GM19463 (cell line): ENCODE data around the gene GGA3.

Experiments used
- ATAC-seq: cut with Tn5 transposase; IDR thresholded peaks from one replicate; pipeline ENCODE4 v1.9.1; 2021; ENCODE audit warnings: mild to moderate bottlenecking, moderate library complexity; ENCODE audit not compliant: unreplicated experiment

Gene GGA3

GRCh38 chr17:75250009-75250471 lies 11.4 kb downstream of the GGA3 start:
- peak; percentile 87 for ATAC-seq

- no peak for ATAC-seq
These were observed 11.8 kb downstream of the GGA3 start for GRCh38 chr17:75249564-75249963.

- no peak for ATAC-seq
These were observed 15.0 kb downstream of the GGA3 start for GRCh38 chr17:75246404-75246803.

GRCh38 chr17:75245011-75245410 lies 16.4 kb downstream of the GGA3 start:
- ATAC-seq: no peak

GRCh38 chr17:75244133-75244866 lies 17.1 kb downstream of the GGA3 start:
- ATAC-seq: no peak

- no peak for ATAC-seq
These were observed 18.9 kb downstream of the GGA3 start for GRCh38 chr17:75242461-75243042.

GRCh38 chr17:75241996-75242460 lies 19.4 kb downstream of the GGA3 start:
- ATAC-seq: no peak

- no peak for ATAC-seq
These were observed 19.9 kb downstream of the GGA3 start for GRCh38 chr17:75241502-75241901.

DNA sequence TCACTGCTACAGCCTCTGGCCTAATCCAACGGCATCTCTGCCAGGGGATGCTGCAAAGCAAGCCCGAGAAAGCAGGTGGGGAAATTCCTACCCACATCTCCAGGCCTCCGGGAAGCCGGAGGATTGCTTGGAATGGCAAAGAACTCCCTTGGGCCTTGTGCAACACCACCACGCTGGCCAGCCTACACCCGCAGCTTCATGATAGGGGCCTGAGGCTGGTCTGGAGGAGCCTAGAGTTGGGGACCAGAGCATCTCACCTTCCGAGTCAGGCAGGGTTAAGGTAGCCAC lies 20.3 kb downstream of the GGA3 start:
- ATAC-seq: no peak

GRCh38 chr17:75240394-75241142 lies 20.8 kb downstream of the GGA3 start:
- no peak for ATAC-seq

GRCh38 chr17:75239778-75240393 lies 21.5 kb downstream of the GGA3 start:
- ATAC-seq: no peak

- no peak for ATAC-seq
These were observed 22.2 kb downstream of the GGA3 start for GRCh38 chr17:75239214-75239613.

GRCh38 chr17:75238684-75239191 lies 22.7 kb downstream of the GGA3 start:
- ATAC-seq: no peak

DNA sequence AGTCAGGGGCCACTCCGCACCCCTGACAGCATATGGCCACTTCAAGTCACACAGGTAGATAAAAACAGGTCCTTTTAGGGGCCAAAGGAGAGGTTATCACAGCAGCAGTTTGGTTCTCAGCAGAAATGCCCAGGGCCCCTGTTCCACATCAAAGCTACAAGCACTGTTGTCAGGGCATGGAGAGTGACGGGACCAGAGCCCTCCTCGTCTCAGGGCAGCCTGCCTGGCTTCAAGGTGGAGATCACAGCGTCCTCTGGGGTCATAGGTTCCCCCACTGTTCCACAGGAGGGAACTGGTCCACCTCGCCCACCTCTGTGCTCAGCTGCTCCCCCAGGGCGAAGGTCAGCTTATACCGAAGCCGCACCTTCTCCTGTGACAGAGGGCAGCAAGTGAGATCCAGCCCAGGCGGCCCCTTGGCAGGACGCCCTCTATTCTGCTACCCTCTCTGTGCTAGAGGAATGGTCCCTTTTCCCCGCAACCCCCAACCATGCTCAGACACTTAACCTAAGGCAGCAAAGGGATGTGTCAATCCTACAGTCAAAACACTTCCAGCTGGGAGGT lies 23.3 kb downstream of the GGA3 start:
- ATAC-seq: no peak

- ATAC-seq: no peak
These were observed 24.0 kb downstream of the GGA3 start for GRCh38 chr17:75237100-75238014.

DNA sequence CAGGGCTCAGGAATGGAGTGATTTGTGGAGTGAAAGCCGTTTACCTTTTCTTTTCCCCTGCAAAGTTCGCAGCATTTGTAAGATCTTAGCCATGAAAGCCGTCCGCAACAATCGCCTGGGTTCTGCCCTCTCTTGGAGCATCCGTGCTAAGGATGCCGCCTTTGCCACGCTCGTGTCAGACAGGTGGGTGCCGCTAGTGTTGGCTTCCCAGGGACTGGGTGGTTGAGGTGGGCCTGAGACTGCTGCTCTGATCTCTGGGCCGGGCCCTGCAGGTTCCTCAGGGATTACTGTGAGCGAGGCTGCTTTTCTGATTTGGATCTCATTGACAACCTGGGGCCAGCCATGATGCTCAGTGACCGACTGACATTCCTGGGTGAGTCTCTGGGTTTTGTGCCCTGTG lies 28.6 kb downstream of the GGA3 start:
- ATAC-seq: no peak

DNA sequence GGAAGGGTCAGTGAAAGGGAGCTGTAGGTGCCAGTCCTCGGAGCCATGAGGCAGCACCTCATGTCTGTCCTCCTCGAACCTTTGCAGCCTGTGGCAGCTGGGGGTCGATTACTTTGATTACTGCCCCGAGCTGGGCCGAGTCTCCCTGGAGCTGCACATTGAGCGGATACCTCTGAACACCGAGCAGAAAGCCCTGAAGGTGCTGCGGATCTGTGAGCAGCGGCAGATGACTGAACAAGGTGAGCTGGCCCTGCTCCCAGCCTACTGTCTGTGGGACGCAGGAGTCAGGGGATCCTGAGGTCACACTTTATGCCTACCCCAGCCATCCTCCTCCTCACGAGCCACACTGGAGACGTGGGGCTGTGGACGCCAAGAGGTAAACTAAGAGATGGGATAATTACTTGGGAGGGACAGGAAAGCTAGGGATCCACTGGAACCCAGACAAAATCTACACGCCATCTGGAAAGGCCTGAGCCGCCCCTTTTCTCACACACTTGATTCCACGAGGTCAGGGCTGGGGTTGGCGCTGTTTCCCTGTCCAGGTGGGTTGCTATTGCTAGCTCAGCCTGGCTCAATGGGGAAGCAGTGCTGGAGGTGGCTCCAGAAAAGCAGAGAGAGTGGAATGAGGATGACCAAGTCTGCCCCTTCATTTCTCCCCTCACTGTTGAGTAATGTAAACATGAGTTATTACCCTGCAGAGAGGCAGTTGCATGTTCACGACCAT lies 29.5 kb downstream of the GGA3 start:
- no peak for ATAC-seq

- no peak for ATAC-seq
These were observed 30.3 kb downstream of the GGA3 start for GRCh38 chr17:75231071-75231470.

- ATAC-seq: no peak
These were observed 32.6 kb downstream of the GGA3 start for GRCh38 chr17:75228847-75229246.
